ENCODE data around the gene ATP2A1.
"Not testable (repeated sequence)": the region's sequence is repeated elsewhere in the genome, so short reads cannot be mapped to it uniquely, and the experiment has no call there.

Gene ATP2A1

DNA sequence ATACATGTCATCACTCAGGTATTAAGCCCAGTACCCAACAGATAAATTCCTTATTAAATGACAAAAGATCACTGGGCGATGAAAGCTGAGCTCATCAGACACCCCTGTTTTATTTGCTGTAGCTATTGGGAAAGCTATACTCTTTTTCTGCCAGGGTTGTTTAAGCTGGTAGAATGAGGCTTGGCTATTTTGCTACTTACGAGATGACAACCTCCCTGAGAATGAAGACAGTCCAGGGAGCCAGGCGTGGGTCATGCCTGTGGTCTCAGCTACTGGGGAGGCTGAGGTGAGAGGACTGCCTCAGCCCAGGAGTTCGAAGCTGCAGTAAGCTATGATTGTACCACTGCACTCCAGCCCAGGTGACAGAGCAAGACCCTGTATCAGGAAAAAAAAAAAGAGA lies 19.0 kb upstream of the ATP2A1 start:
- no peak for DNase-seq (ENCODE audit: low spot score)

DNA sequence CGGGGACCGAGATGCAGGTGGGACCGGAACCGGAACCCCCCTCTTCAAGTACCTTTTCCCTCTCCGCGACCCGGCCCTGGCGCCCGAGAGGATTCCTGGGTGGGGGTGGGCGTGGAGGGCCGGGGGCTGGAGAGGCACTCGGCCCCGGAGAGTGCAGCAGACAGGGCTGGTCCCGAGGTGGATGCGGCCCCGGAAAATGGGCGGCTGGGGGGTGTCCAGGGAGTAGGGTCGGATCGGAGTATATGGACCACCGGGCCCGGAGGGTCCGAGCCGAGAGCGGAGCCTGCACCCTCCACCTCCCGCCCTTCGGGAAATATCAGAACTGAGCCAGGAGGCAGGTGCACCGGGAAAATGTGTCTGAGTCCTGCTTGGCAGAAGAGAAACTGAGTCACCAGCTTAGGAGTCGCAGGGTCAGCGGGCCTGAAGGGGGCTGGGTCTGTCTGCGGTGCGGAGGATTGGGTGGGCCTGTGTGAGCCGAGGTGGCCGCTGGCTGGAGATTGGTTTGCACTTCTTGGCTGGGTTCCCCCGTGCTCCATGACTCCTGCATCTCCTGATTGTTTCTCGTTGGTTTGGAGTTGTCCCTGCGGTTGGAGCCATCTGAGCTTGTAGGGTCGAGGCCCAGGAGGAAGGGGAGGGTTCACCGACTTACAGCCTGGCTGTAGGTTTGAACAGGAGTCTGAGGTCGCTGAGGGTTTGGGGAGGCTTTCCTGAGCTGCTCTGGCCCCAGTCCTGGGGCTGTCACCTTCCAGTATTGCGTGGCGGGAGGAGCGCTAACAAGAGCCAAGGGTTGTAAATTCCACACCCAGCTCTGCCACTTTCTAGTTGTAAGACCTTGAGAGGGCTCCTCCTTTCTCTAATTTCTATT lies 14.1 kb upstream of the ATP2A1 start:
- no peak for DNase-seq (ENCODE audit: low spot score)

DNA sequence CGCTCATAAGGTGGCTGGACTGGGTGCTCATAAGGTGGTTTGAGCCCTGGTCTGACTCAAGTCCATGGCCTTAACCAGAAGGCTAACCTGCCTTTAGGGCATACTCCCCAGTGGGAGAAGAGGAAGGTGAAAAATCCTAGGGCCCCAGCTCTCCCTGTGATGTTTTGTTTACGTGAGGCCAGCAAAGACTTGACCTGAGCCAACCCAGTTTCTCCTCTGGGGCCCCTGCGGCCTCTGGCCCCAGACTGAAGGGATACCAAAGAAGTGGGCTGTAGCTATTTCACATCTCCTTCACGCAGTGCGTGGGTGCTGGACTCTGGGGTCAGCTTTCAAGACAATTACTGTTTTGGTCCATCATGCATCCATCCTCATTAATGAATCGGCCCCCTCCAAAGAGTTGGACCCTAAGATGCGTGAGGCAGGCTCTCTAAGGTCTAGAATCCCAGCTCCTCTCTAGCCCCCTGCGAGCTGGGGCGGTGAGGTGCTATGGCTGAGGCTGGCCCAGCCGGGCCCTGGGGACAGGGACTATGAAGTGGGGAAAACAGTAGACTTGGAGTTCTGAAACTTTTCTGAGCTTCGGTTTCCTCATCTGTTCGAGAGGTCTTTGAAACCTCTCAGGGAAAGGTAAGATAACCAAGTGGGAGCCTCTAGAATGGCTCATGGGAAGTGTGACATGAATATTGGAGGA lies 13.1 kb upstream of the ATP2A1 start:
- DNase-seq (ENCODE audit: low spot score) = no peak

DNA sequence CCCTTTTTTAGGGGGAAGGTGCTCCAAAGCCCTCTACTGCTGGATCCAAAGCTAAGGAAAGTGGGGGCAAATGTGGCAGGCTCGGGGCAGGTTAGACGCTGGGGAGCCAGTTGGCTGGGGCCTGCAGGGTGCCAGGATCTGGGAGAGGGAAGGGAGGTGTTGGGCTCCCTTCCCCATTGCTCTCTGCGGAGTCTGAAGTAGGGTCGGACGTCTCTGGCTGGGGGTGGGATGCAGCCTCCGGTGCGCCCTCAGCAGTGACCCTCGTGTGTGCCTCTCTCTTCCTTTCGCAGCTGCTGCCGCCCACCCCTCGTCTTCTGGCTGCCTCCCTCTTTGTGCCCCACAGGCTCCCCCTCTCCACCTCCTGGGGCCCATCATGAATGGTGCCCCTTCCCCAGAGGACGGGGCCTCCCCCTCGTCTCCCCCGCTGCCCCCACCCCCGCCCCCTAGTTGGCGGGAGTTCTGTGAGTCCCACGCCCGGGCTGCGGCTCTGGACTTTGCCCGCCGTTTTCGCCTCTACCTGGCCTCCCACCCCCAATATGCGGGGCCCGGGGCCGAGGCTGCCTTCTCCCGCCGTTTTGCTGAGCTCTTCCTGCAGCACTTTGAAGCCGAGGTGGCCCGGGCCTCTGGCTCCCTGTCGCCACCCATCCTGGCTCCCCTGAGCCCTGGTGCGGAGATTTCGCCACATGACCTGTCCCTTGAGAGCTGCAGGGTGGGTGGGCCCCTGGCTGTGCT lies 12.4 kb upstream of the ATP2A1 start:
- no peak for DNase-seq (ENCODE audit: low spot score)

DNA sequence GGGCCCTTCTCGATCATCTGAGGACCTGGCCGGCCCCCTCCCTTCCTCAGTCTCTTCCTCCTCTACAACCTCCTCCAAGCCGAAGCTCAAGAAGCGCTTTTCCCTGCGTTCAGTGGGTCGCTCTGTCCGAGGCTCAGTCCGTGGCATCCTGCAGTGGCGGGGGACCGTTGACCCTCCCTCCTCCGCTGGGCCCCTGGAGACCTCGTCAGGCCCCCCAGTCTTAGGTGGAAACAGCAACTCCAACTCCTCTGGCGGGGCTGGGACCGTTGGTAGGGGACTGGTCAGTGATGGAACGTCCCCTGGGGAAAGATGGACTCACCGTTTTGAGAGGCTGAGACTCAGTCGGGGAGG lies 11.9 kb upstream of the ATP2A1 start:
- no peak for DNase-seq (ENCODE audit: low spot score)

DNA sequence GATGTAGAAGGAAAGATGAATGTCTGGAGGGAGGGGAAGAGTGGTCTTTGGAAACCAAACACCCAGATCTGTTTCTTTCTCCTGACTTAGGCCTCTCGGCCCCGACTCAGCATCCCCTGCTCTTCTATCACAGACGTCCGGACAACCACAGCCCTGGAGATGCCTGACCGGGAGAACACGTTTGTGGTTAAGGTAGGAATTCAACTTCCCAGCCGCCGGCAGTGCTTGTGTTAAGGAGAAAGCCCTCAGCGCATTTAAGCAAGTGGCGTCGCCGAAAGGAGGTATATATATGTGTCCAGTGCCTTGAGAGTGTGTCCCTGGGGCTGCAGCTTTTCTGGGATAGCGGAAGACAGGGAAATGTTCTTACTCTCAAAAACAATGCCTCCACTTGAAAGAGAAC lies 11.0 kb upstream of the ATP2A1 start:
- no peak for DNase-seq (ENCODE audit: low spot score)

DNA sequence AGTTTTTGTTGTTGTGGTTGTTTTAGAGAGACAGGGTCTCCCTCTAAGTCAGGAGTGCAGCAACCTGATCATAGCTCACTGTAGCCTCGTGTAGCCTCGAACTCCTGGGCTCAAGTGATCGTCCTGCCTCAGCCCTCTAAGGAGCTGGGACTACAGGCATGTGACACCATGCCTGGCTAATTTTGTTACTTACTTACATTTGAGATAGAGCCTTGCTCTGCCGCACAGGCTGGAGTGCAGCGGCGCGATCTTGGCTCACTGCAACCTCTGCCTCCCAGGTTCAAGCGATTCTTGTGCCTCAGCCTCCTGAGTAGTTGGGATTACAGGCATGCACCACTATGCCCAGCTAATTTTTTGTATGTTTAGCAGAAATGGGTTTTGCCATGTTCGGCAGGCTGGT lies 10.6 kb upstream of the ATP2A1 start:
- DNase-seq (ENCODE audit: low spot score) = not testable (repeated sequence)

DNA sequence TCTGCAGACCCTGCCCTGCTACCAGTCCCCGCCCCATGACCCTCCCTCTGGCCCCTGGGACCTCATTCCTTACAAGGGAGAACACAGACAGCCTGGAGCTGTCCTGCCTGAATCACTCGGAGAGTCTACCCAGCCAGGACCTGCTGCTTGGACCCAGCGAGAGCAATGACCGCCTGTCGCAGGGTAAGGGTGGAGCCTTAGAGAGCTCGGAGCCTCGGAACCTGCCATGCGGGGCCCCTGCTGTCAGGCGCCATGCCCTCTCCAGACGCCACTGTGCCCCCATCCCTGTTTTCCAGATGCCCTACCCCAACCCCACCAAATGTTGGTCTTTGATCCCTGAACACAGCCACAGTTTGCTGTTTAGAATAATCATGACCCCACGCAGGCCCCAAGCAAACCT lies 9.1 kb upstream of the ATP2A1 start:
- no peak for DNase-seq (ENCODE audit: low spot score)

DNA sequence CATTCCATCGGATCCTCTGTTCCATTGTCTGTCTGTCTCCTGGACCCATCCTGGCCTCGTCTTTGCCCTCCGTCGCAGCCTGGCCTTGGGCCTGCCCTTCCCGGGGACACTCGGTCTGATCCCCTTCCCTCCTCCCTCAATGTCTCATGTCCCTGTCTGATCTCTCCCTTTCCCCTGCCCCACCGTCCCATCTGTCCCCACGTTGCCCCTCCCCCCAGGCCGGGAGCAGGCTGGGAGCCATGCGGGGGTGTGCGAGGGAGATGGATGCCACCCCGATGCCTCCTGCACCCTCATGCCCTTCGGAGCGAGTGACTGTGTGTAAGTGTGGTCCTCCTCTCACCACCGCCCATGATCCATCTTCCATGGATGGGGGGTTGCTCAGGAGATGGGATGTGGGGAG lies 5.3 kb upstream of the ATP2A1 start:
- DNase-seq (ENCODE audit: low spot score) = no peak

DNA sequence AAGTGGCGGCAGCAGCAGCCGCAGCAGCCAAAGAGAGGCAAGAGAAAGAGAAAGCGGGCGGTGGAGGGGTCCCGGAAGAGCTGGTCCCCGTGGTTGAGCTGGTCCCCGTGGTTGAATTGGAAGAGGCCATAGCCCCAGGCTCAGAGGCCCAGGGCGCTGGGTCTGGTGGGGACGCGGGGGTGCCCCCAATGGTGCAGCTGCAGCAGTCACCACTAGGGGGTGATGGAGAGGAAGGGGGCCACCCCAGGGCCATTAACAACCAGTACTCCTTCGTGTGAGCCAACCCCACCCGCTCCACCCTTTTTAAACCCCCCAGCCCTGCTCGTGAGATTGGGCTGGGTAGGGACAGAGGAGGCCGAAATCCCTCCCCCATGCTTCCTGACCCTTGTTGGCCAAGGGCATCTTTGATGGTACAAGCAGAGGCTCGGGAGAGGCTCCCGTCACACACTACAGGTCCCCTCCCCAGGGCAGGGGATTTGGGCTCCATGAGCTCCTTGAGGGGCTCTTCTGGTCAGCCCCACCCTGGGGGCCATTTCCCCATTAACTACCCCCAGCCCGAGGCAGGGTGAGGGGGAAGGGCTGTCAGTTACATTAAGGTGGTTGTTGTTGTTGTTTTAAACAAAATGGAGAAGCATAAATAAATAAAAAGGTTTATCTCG lies 4.6 kb upstream of the ATP2A1 start:
- DNase-seq (ENCODE audit: low spot score) = no peak

DNA sequence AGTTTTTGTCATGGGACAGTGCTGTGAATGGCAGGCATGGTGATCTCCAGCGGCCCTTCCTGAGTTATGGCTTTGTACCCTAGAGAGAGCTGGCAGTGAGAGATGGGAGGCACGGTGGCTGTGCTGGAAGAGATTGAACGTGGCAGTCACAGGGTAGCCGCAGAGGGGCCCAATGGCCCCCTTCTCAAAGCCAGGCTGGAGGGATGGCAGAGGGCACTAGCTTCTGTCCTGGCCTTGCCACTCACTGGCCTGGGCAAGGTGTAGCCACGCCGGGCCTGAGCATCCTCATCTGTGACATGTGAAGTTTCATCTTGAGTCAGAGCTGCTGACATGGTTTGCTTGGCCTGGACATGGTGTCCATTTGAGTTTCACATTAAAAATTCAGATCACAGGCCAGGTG lies 3.9 kb upstream of the ATP2A1 start:
- no peak for DNase-seq (ENCODE audit: low spot score)

DNA sequence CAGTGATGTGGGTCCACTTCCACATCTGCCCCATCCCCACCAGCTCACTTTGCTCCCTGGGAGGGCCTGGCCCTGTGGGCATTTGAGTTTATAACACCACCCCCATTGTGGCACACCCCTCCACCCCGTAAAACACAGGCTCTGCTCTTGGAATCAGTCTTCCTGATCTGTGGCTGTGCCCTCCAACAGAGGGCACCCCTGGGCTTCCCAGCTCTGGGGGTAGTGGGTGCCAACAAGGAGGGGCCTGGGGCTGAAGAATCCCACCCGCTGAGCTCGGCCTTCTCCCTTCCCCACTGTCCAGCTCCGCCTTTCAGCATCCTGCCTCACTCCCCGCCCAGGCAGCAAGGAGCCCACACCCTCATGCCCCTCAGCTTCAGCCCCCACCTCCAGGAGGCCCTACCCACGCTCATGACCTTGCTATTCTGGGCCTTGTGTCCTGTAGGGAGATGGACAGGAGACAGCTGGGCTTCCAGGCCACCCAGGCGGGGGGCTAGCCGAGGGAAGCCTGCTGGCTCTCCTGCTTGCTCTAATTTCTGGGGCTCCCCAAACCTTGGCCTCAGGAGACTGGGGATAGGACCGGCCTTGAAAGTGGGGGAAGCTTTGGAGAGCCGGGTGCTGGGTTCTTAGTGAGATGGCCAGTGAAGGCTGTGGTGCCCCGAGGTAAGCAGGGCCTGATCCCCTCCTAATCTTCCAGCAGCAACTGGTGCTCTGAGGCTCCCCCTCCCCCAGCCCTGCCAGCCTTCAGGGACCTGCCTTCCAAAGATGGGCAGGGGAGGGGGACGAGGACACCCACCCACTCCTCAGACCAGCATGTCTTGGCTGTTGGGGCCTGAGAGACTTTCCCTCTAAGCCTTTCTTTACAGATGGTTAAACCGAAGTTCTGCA lies 2.9 kb upstream of the ATP2A1 start:
- no peak for DNase-seq (ENCODE audit: low spot score)

DNA sequence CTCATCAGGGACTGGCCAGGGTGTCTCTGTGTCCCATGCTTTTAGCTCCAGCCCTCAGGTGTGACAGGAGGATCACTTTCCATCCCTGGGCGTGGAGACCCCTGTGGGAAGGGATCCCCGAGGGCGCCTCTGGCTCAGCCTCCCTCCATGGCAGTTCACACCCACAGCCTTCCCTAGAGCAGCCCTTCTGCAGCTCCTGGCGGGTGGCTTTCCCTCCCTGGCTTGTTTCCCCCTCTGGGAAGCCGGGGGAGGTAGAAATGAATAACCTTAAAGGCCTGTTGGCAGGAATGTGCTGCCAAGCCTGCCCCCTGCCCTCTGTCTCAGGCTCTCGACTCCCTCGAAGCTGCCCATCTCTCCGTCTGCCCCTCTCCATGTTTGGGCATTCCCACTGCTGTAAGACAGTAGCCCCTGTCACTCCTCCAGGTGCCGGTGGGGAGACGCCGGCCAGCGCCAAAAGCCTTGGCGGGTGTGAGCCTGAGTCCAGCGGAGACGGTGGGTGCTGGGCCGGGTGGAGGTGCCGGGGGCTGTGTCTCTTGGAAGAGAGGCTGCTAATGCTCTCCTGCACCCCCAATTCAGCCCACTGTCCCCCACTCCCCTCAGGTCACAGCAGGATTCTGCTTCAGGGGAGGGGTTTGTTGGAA lies 2.1 kb upstream of the ATP2A1 start:
- DNase-seq (ENCODE audit: low spot score) = no peak

DNA sequence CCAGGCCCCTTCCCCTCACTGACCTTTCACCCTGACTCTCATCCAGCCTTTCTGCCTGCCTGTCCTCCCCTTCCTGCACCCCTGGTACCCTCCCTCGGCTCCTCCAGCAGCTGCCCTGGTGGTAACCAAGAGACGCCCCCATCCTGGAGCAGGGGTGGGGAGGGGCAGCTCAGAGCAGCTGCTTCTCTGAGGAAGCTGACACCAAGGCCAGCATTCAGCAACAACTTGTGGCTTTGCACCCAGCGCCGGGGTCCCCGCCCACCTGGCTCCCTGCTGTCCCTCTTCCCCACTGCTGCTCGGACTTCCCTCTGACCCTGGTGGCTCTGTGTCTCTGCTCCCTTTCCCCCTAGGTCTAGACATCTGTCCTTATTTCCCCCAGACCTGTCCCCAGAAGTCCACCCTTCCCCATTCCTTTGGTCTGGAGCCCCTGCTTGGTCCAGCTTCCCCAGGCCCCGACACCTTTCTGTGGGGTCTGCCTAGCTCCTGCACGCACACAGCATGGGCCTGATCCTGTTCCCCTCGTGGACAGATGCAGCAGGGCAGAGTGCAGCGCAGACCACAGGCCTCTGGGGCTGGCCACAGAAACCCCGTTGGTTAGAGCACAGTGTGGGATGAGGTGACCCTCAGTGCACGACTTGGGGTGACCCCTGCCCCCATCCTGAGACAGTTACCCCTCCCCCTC lies 1.2 kb upstream of the ATP2A1 start:
- DNase-seq (ENCODE audit: low spot score) = no peak

DNA sequence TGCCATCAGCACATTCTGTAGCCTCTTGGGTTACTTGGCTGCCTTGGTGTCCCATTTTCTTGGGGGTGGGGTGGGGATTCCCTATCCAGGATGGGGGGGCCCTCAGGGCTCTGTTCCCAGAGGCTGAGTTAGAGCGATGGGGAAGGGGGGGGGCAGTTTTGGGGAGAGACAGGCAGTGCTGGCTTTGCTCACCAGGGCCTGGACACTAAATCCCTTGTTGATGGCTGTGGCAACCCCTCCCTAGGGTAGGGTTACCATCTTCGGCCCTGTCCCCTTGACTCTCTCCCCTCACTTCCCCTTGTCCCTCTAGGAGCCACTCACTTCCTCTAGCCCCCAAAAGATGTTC lies 660 bp upstream of the ATP2A1 start:
- no peak for DNase-seq (ENCODE audit: low spot score)

DNA sequence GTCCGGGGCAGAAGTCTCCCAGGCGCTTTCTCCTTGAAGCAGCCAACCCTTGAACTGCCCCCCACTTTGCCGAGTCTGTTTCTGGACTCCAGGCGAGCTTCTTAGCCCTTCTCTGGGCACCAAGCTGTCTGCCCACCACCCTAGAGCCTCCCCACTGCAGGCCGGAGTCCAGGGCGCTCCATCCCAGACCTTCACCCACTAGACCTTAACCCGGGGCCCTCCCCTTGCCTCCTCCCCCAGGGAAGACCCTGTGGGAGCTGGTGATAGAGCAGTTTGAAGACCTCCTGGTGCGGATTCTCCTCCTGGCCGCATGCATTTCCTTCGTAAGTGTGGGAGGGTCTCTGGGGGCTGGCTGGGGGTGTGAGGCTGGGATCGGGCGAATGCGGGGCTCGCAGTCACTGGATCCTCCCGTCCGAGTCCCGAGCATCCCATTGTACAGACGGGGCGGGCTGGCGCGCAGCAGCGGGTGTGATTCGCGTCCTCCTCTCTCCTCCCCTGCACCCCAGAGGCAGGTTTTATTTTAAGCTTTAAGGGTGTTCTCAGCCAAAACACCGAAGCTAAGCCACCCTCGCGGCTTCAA lies 1.1 kb downstream of the ATP2A1 start:
- no peak for DNase-seq (ENCODE audit: low spot score)

DNA sequence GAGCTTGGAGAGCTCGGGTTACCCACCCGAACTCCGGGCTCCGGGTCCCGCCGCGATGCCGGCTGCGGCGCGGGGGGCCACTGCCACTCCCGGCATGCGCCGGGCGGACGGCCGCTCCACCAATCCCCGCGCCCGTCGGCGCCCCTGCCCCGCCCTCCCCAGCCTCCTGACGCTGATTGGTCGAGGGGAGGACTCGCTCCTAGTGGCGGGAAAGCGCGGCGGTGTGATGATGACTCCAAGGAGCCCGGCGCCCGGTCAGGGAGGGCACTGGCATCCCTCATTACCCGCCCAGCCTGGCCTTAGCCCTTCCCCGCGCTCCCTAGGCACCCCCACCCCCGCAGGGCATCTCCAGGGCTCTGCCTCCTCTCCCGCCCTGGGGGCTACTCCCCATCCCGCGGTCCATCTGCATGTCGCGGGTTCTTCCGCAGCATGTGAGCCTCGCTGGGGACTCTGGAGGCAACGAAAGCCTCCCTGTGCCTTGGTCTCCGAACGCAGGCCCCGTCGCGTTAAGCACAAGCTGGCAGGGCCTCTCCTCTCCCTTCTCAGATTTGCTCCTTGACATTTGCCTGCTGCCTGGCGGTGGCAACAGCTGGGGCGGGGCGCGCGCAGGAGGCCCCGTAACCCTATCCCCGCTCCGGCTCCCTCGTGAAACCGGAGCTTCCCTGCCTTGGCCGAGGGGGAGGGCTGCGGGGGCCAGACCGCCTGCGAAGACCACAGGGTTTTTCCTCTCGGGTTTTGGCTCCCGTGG lies 1.7 kb downstream of the ATP2A1 start:
- peak; percentile 80 for DNase-seq (ENCODE audit: low spot score)

DNA sequence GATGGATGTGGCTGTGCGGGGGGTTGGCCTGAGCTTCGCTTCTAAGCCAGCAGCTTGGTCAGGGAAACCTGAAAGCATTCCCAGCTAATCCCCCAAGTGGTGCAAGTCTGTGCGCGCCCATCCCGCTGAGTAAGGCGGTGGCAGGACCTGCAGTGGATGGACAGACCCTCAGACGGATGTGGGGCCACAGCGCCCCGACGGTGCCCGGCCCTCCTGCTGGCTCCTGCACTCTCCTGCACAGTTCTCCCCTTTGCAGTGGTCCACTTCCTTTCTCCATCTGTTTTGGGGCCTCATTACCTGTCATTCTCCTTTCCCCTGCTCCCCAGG lies 2.3 kb downstream of the ATP2A1 start:
- DNase-seq (ENCODE audit: low spot score) = no peak

DNA sequence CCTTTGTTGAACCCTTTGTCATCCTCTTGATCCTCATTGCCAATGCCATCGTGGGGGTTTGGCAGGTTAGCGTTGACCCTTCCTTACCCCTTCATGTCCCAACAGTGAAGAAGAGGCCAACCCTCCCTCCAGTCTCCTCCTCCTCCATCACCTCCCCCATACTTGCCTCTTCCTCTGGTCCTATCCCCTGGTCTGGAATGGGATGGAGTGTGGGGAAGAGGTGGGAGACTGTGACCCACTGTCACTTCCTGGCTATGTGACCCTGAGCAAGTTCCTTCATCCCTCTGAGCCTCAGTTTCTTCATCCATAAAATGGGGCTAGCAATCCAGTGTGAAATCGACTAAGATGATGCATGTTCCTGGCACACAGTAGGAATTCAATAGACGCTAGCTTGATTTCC lies 2.7 kb downstream of the ATP2A1 start:
- no peak for DNase-seq (ENCODE audit: low spot score)

DNA sequence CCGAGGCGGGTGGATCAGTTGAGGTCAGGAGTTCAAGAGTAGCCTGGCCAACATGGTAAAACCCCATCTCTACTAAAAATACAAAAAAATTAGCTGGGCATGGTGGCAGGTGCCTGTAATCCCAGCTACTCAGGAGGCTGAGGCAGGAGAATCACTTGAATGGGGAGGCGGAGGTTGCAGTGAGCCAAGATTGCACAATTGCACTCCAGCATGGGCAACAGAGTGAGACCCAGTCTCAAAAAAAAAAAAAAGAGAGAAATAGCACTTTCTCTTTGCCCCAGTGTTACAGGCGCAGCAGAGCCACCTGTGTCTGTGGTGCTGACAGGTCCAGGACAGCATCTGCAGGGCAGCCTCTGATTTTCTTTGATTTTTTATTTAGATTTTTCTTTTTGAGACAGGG lies 3.3 kb downstream of the ATP2A1 start:
- not testable (repeated sequence) for DNase-seq (ENCODE audit: low spot score)
